Activated naive CD4-positive, alpha-beta T cell treated with anti-CD3 and anti-CD28 coated beads, Interleukin-2, amount 50 U/mL, for 72 hours (primary cell): ENCODE data around the gene ENHO. TPM values are rescaled to one million over a fixed set of nuclear protein-coding genes. Genes with fewer than 3 reads are reported as not detected.

Source experiments
- ATAC-seq, 2 donors: fragments of 150-1000 bp; cut with Tn5 transposase; 2 replicates each; pipeline ENCODE4 v1.10.0; 2021; ENCODE audit warnings: mild to moderate bottlenecking in 2 of 2, moderate library complexity in 2 of 2
- DNase-seq, 2 donors: peaks; one replicate each; pipeline ENCODE4 v3.0.0; 2021 to 2022; ENCODE audit warnings: low spot score in 2 of 2
- H3K27ac Mint-ChIP-seq, 2 donors: one replicate each; pipeline ENCODE4 v1.8.0; 2022; ENCODE audit warnings: mild to moderate bottlenecking in 2 of 2, mixed read lengths in 2 of 2
- H3K36me3 Mint-ChIP-seq, 2 donors: one replicate each; pipeline ENCODE4 v1.8.0; 2022; ENCODE audit warnings: mixed read lengths in 2 of 2
- H3K9me3 Mint-ChIP-seq, 2 donors: one replicate each; pipeline ENCODE4 v1.8.0; 2022; ENCODE audit warnings: mixed read lengths in 2 of 2
- total RNA-seq, 2 donors: library from RNA; stranded (reverse); gene quantifications; one replicate each; pipeline ENCODE4 v1.2.3, GENCODE V29; 2022

The ENHO gene
- total RNA-seq, 2 donors from 2014 or later, result 0.31 TPM; not detected in 1

DNA sequence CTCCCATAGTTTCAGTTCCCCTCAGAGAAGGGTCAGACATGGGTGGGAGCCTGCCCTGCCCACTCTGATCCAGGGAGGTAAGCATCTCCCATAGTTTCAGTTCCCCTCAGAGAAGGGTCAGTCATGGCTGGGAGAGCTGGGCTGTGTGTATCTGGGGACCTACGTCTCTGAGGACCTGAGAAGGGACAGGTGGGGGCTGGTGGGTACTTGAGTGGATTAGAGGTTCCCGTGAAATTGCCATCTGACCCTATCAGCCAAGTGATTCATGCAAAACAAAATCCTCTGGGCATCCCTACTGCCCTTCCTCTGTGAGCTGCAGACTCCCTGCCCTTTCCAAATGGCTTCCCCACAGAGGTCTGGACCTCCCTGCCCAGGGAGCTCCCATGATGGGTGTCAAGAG is 3.9 kb downstream of the ENHO start:
- DNase-seq, result no peak
- ATAC-seq, result no peak
- Mint-ChIP-seq H3K9me3 (no peaks in the 10 kb centered on the region), H3K27ac (no peak overlapping the region), H3K36me3 (no peaks in the 10 kb centered on the region)

DNA sequence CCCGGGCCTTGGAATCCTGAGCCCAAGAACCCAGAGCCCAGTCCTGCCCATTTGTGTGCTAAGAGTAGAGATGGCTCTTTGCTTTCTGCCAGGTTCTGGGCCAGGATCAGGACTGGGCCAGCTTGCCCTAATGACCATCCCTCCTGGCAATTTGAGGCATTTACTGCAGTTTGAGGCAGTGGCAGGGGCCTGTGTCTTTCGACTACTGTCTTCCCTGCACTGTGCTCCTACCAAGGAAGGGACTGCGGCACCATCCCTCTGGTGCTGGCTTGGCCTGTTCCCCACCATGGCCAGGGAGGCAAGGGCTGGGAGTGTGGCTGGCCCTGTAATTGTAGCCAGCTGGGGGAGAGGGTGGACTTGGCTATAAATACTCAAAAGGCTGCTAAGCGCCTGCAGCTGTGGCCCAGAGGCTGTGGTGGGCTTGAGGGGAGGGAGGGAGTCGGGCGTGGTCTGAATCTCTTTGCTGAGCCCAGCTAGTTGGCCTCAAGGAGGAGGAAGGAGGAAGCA is 4.6 kb downstream of the ENHO start:
- Mint-ChIP-seq H3K36me3 (no peaks in the 10 kb centered on the region), H3K27ac (no peak overlapping the region), H3K9me3 (no peaks in the 10 kb centered on the region)
- ATAC-seq (no peak), DNase-seq (no peak)

DNA sequence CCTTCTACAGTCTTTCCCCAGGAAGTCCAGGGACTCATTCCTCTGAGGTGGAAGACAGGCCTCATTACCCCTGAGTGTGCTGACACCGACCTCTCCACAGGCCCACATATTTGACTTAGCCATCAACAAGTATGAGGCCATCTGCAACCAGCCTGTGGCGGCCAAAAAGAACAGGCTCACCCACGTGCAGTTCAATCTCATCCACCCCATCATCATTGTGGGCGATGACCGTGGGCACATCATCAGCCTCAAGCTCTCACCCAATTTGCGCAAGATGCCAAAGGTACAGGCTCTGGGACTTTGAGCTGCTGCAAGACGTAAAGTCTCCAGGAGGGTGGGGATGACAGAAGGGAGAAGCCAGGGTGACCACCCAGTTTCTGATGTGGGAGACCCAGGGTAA is 5.6 kb downstream of the ENHO start:
- no peaks in the 10 kb centered on the region for H3K36me3 Mint-ChIP-seq
- no peak overlapping the region for H3K27ac Mint-ChIP-seq
- no peaks in the 10 kb centered on the region for H3K9me3 Mint-ChIP-seq
- ATAC-seq (no peak), DNase-seq (no peak)

DNA sequence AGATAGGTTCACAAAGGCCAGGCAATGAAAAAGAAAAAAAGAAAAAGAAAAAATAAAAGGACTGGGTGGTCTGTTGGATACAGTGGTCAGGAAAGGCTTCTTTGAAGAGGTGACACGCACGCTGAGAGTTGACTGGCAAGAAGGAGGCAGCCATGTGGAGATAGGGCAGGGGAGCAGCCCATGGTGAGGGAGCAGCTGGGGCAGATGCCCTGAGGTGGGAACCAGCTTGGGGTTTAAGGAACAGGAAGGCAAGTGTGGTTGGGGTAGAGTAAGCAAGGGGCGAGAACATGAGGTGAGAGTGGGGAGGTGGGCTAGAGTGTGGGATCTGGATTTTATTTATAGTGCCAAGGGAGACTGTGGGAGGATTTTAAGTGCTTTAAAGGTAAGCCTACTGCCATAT is 6.8 kb downstream of the ENHO start:
- no peak for ATAC-seq
- H3K36me3 Mint-ChIP-seq, result no peaks in the 10 kb centered on the region
- H3K9me3 Mint-ChIP-seq, result no peaks in the 10 kb centered on the region
- no peak overlapping the region for H3K27ac Mint-ChIP-seq
- DNase-seq, result peak in 1 of 2 donors; percentile 20

DNA sequence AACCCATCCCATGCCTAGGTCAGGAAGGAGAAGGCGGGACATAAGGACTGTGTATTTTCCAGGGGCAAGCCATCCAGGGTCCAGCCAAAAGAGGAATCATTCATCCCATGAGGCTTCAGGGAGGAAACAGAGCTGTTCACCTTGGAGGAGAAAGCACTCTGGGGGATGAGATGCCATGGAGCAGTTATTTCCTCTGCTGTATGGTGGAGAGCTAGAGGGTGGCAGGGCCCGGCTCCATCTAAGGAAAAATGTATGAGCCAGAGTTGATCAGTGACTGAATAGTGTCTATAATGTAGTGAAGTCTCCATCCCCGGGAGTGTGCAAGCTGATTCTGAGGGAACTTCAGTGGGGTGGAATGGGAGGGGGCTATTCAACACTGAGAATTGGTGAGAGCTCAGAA is 8.0 kb downstream of the ENHO start:
- no peaks in the 10 kb centered on the region for H3K9me3 Mint-ChIP-seq
- DNase-seq, result no peak
- no peak for ATAC-seq
- H3K27ac Mint-ChIP-seq, result no peak overlapping the region
- H3K36me3 Mint-ChIP-seq, result no peaks in the 10 kb centered on the region

DNA sequence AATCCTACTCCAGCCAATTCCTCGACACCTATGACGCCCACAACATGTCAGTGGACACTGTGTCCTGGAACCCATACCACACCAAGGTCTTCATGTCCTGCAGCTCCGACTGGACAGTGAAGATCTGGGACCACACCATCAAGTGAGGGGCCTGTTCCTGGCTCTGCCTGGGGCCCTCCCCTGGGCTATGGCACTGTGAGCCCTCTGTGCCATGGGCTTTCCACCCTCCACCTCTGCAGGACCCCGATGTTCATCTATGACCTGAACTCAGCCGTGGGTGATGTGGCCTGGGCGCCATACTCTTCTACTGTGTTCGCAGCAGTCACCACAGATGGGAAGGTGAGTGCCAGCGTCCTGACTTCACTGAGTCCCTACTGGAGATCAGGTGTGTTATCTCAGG is 8.4 kb downstream of the ENHO start:
- peak in 1 of 2 donors; percentile 50 for DNase-seq
- Mint-ChIP-seq H3K27ac (no peak overlapping the region), H3K36me3 (no peaks in the 10 kb centered on the region), H3K9me3 (no peaks in the 10 kb centered on the region)
- no peak for ATAC-seq

DNA sequence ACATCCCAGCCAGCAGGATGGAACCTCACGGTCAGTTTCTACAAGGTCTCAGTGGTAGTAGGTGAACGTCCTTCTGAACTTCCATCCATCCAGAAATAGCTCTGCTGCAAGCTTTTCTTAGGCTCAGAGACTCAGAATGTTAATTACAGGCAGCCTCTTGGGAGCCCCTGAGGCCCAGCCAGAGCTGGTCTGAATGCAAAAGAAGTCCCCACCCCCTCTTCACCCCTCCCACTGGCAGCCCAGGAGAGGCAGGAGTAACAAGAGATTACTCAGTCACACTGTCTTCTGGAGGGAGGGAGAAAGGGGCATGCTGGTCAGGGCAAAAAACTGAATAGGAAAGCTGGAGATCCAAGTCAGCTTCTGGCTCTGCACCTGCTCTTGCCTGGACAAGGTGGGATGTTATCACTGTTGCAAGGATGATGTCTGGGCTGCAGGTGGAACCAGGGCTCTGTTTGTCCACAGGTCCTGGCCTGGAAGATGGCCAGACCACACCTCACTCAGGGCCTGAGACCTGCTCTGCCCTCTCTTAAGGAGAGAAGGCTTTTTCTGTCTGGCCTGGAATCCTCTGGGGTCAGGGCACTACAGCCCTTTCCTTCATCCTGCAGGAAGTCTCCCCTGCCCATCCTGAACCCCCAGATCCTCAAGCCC is 9.1 kb downstream of the ENHO start:
- ATAC-seq (no peak), DNase-seq (peak in 1 of 2 donors; percentile 28)
- no peaks in the 10 kb centered on the region for H3K9me3 Mint-ChIP-seq
- no peaks in the 10 kb centered on the region for H3K36me3 Mint-ChIP-seq
- H3K27ac Mint-ChIP-seq, result no peak overlapping the region

DNA sequence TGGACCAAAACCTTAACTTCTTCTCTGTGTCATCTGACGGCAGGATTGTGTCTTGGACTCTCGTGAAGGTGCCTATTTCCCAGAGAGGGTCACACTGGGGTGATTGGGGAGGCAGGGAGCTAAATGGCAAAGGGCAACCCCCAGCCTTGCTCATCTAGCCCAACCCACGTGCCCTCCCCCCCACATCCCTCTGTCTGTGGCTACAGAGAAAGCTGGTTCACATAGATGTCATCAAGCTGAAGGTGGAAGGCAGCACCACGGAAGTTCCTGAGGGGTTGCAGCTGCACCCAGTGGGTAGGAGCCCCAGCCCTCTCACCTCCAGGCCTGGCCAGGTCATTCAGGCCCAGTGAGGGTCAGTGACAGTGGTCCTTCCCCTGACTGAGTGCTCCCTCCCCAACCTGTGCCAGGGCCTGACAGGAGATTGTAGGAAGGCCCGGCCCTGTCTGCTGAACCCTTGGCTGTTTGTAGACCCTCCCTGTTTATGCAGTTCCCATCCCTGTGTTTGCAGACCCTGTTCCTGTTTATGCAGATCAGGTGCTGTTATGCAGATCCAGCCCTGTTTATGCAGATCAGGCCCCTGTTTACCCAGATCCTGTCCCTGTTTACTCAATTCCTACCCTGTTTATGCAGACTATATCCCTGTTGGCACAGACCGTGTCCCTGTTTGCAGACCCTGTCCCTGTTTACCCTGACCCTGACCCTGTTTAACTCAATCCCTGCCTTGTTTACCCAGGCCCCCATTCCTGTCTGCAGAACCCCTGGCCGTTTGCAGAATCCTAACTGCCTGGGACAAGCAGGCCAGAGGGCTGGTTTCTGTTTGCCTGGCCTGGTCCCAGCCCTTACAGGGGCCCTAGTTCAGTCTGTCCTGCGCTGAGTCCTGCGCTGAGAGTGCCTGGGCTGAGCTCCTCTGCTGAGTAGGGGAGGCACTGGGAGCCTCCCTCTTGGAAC is 10.4 kb downstream of the ENHO start:
- Mint-ChIP-seq H3K36me3 (no peaks in the 10 kb centered on the region), H3K27ac (no peak overlapping the region), H3K9me3 (no peaks in the 10 kb centered on the region)
- DNase-seq (no peak), ATAC-seq (no peak)

DNA sequence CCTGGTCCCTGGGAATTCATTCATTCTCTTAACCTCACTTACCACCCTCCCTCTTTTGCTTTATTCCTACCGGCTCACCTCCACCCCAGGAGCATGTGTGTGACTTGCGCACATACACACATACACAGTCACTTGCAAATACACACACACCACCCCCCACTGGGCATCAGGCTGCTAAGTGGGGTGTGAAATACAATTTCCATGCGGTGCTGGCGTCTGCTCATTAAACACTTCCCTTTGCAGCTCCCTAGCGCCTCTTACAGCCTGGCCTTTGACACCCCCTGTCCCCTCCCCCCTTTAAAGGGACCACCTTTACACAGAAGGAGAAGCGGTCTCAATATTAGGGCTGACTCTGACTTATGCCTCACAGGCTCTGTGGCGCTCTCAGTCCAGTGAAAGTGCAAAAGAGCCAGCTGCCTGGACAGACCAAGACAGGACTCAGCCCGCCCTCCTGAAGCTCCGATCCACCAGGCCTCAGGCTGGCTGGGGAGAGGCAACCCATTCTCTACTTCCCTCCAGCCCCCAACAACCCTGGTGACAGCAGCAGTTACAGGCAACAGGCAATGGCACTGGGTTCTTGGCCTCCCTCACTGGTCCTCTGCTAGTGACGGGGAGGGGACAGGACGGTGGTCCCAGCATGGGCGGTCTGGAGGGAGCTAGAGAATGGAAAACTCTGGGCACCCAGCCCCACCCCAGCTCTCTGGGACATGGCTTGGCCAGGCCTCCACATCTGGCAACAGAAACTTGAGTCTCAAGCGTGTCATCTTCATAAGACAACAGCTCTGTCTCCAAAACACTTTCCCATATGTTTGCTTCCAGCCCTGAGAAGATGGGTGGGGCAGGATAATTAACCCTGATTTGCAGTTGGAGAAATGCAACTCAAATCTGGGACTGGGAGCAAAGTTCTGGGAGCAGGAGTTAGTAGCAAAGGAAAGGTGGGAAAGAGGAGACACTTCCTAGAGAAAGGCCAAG is 12.0 kb downstream of the ENHO start:
- no peaks in the 10 kb centered on the region for H3K36me3 Mint-ChIP-seq
- DNase-seq (peak in 1 of 2 donors; percentile 13), ATAC-seq (no peak)
- H3K9me3 Mint-ChIP-seq, result no peaks in the 10 kb centered on the region
- no peak overlapping the region for H3K27ac Mint-ChIP-seq

DNA sequence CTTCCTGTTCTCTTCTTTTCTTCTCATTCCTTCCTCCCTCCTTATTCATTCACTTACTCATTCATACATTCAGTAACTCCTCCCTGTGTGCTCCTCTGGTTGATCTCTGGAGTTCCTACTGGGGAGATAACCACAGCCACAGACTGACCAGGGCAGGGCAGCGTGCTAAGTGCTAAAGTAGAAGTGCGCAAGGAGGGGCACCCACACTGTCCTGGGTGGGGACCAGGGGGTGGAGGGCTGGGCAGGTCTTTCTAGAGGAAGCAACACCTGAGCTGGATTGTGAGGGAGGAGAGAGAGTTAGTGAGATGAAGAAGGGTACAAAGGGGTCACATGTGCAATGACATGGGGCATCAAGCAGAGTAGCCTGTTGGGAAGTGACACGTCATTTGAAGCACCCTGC is 13.8 kb downstream of the ENHO start:
- Mint-ChIP-seq H3K9me3 (no peaks in the 10 kb centered on the region), H3K27ac (no peak overlapping the region), H3K36me3 (no peaks in the 10 kb centered on the region)
- DNase-seq (peak in 1 of 2 donors; percentile 16), ATAC-seq (no peak)

DNA sequence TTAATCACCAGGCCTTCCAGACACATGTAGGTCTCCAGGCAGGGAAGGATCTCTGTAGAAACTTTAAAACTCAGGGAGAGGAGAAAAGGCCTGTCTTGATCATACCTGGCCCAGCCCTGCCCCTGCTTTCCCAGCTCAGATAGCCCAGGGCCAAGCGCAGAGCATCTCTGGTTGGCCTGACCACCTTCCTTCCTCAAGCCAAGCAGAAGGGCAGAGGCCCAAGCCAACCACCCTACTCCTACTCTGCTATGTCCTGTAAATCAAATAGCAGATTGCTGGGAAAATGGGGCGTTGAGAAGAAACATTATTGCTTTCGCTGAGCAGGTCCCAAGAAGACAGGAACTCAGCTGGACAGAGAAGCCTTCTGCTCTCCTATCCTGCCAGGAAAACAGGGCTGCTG is 14.3 kb downstream of the ENHO start:
- Mint-ChIP-seq H3K36me3 (no peaks in the 10 kb centered on the region), H3K9me3 (no peaks in the 10 kb centered on the region), H3K27ac (no peak overlapping the region)
- DNase-seq, result peak in 1 of 2 donors; percentile 28
- ATAC-seq, result no peak

DNA sequence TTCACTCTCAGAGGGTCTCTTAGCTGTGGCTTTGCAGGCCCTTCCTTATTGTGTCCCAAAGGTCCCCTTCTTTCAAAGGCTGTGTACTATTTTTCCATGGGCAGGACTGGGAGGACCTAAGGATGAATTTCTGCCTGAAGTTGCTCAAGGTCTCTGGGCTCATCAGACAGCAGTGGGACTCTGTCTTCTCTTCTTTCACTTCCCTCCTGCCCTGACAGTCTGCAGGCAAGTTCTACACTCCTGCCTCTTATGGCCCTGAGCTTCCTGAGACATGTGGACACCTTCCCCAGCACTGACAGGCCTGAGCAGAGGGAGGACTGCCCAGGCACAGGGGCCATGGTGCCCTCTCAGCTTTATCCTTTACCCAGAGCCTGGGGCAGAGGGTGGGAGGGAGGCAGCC is 14.8 kb downstream of the ENHO start:
- Mint-ChIP-seq H3K36me3 (no peaks in the 10 kb centered on the region), H3K9me3 (no peaks in the 10 kb centered on the region)

DNA sequence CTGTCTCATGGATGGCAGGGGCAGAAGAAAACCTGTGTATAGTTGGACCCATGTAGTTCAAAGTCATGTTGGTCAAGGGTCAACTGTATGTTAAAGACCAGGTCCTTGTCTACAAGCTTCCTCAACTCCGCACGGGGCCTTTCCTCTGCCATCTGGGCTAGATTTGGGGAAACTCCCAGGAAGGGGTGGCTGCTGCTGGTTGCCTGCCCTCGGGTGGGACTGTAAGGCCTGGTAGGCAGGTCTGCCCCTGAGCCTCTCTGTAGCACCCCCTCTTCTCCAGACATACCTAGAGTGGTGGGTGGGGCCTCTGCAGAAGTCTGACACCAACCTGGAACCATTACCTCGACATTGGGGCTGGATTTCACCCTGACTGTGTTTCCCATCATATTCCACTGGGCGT is 15.2 kb downstream of the ENHO start:
- ATAC-seq, result no peak
- Mint-ChIP-seq H3K9me3 (no peaks in the 10 kb centered on the region), H3K27ac (no peak overlapping the region), H3K36me3 (no peaks in the 10 kb centered on the region)
- DNase-seq, result peak in 1 of 2 donors; percentile 23

More for the DNA sequence above, 14.8 kb downstream of the ENHO start:
- ATAC-seq, result no peak
- peak in 1 of 2 donors; percentile 2 for DNase-seq
- H3K27ac Mint-ChIP-seq, result no peak overlapping the region

DNA sequence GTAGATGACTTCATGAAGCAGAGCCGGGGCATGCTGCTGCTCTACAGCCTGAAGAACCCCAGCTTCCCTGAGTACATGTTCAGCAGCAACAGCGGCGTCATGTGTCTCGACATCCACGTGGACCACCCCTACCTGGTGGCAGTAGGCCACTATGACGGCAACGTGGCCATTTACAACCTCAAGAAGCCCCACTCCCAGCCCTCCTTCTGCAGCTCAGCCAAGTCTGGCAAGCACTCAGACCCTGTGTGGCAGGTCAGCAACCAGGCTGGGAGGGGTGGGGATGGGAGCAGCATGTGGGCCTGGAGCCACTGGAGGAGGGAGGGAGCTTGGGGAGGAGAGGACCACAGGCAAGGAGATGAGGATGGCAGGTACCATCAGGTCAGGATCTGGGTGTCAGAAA is 16.2 kb downstream of the ENHO start:
- no peaks in the 10 kb centered on the region for H3K9me3 Mint-ChIP-seq
- H3K36me3 Mint-ChIP-seq, result no peaks in the 10 kb centered on the region
- ATAC-seq (no peak), DNase-seq (peak in 1 of 2 donors; percentile 28)
- no peak overlapping the region for H3K27ac Mint-ChIP-seq

DNA sequence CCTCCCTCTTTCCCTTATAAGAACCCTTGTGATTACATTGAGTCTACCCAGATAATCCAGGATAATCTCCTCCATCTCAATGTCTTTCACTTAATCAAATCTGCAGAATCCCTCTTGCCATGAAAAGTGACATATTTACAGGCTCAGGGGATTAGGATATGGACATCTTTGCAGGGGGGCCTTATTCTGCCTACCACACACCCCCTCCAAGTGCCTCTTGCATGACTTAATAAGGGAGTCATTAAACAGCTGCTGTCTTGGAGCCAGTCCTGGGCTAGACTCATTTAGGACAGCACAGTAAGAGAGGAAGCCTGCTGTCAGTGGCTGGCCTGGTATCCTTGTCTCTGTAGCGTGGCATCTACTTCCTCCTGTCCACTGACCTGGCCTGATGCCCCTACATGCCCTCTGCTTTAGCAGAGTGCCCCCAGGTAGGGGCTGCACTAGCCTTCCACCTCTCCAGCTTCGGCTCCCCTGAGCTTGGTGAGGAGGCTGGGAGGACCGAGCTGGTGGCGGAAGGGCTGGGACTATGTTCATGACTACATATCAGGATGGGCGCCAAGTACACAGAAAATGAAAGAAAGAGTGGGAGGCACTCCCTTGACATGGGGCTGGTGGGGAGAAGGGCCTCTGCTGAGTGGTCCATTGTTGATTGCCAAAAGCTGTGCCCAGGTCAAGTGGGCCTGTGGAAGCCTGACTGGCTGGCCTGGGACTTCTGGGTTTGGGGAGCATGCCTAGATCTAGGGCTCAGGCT is 17.2 kb downstream of the ENHO start:
- DNase-seq (peak in 1 of 2 donors; percentile 25), ATAC-seq (no peak)
- Mint-ChIP-seq H3K27ac (no peak overlapping the region), H3K9me3 (no peaks in the 10 kb centered on the region), H3K36me3 (no peaks in the 10 kb centered on the region)

DNA sequence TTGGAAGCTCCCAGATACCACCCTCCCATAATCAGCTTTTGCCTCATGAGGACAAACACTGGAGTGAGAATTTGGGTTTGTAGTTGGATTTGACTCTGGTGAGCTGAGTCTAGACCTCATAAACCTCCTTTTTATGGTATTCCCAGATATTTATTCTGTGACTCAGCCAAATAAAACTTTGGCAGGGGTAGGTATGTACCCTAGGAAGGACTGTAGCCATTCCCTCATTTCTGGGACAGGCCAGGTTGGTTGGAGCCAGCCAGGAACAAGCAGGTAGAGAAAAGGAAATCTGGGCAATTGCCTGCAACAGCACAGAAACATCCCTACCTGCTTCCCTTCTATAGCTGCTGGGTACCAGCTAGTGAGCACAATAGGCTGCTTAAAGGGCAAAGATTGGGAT is 19.4 kb downstream of the ENHO start:
- Mint-ChIP-seq H3K36me3 (no peaks in the 10 kb centered on the region), H3K9me3 (no peaks in the 10 kb centered on the region), H3K27ac (no peak overlapping the region)
- DNase-seq, result no peak
- no peak for ATAC-seq
